SK-N-SH (cell line): ENCODE data around the gene TNNC1. TPM values are rescaled to one million over a fixed set of nuclear protein-coding genes. Genes with fewer than 3 reads are reported as not detected.

Source experiments
- CTCF ChIA-PET: fragments of 300-600, 350-600 bp; formaldehyde crosslinking; extraction: SDS; loops from one replicate; lab custom pipeline; 2021; lab: Yijun Ruan, JAX
- POLR2A ChIA-PET: fragments of 350-600 bp; sonication (Branson Sonifier 250); formaldehyde crosslinking; extraction: SDS; loops from one replicate; lab custom pipeline; 2020; ENCODE audit warnings: antibody characterized with exemption, inconsistent platforms; lab: Yijun Ruan, JAX
- DNase-seq: peaks from one replicate; pipeline ENCODE4 v3.0.0; 2012
- H2AFZ ChIP-seq: fragments of 200-600 bp; sonication (generic); 2 replicates; pipeline ENCODE4 v1.8.1; 2016; ENCODE audit warnings: antibody characterized with exemption, mild to moderate bottlenecking, low read depth
- H3F3A ChIP-seq: fragments of 200-600 bp; sonication (generic); replicated peaks from 2 replicates; pipeline ENCODE3; 2016; ENCODE audit warnings: antibody characterized with exemption, mild to moderate bottlenecking; ENCODE audit not compliant: insufficient read depth
- H3K27ac ChIP-seq, 2 experiments: fragments of 200-500 bp in 1 of 2; fragments of 200-600 bp in 1 of 2; sonication (Bioruptor generic) in 1 of 2; sonication (generic), shearing (Covaris generic) in 1 of 2; 2 replicates each; pipeline versions ENCODE4 v1.5.1 to v1.6.1; 2014 to 2016; ENCODE audit warnings: low read depth in 2 of 2, inconsistent platforms in 1 of 2, low read length in 1 of 2, mild to moderate bottlenecking in 1 of 2, mixed read lengths in 1 of 2
- H3K27me3 ChIP-seq: fragments of 200-600 bp; sonication (generic), shearing (Covaris generic); 2 replicates; pipeline ENCODE4 v1.6.1; 2016; ENCODE audit warnings: mixed run types; ENCODE audit not compliant: insufficient read depth
- H3K36me3 ChIP-seq, 2 experiments: fragments of 200-500 bp in 1 of 2; fragments of 200-600 bp in 1 of 2; sonication (Bioruptor generic) in 1 of 2; sonication (generic) in 1 of 2; replicated peaks in 1 of 2; 2 replicates each; pipeline versions ENCODE3 to v1.5.1; 2014 to 2016; ENCODE audit warnings: low read length in 1 of 2, mild to moderate bottlenecking in 1 of 2; ENCODE audit not compliant: insufficient read depth in 2 of 2, control insufficient read depth in 1 of 2
- H3K4me1 ChIP-seq, 2 experiments: fragments of 200-500 bp in 1 of 2; fragments of 200-600 bp in 1 of 2; sonication (Bioruptor generic) in 1 of 2; sonication (generic), shearing (Covaris generic) in 1 of 2; 2 replicates each; pipeline versions ENCODE4 v1.5.1 to v1.6.1; 2014 to 2016; ENCODE audit warnings: low read depth in 1 of 2, low read length in 1 of 2, mixed run types in 1 of 2; ENCODE audit not compliant: insufficient read depth in 2 of 2, control insufficient read depth in 1 of 2
- H3K4me2 ChIP-seq: fragments of 200-600 bp; sonication (generic), shearing (Covaris generic); 2 replicates; pipeline ENCODE4 v1.6.1; 2017; ENCODE audit warnings: mixed run types
- H3K4me3 ChIP-seq, 2 experiments: fragments of 200-500 bp in 1 of 2; fragments of 200-600 bp in 1 of 2; sonication (Bioruptor generic) in 1 of 2; sonication (generic), shearing (Covaris generic) in 1 of 2; 2 replicates each; pipeline versions ENCODE4 v1.5.1 to v1.8.1; 2014 to 2016; ENCODE audit warnings: low read depth in 2 of 2, inconsistent platforms in 1 of 2, low read length in 1 of 2, mild to moderate bottlenecking in 1 of 2, mixed read lengths in 1 of 2, moderate library complexity in 1 of 2
- H3K79me2 ChIP-seq: fragments of 200-600 bp; sonication (generic); 2 replicates; pipeline ENCODE4 v1.8.1; 2017; ENCODE audit warnings: mild to moderate bottlenecking; ENCODE audit not compliant: insufficient read depth
- H3K9ac ChIP-seq: fragments of 200-600 bp; sonication (generic); 2 replicates; pipeline ENCODE4 v1.6.1; 2017; ENCODE audit warnings: mixed run types
- H3K9me2 ChIP-seq: fragments of 200-600 bp; sonication (generic); 2 replicates; pipeline ENCODE4 v1.6.1; 2017; ENCODE audit warnings: mixed run types
- H3K9me3 ChIP-seq: fragments of 200-600 bp; sonication (generic); 2 replicates; pipeline ENCODE4 v1.6.1; 2017; ENCODE audit warnings: mixed run types, mild to moderate bottlenecking, moderate library complexity
- H4K20me1 ChIP-seq: fragments of 200-600 bp; sonication (generic); 2 replicates; pipeline ENCODE4 v1.6.1; 2017; ENCODE audit warnings: mild to moderate bottlenecking, mixed run types; ENCODE audit not compliant: insufficient read depth
- CHD2 ChIP-seq: fragments of 150-350 bp; IDR thresholded peaks from 2 replicates; pipeline ENCODE4 v1.6.1; 2018; ENCODE audit warnings: low read length; ENCODE audit not compliant: partially characterized antibody
- EP300 ChIP-seq, 2 experiments: IDR thresholded peaks; 2 replicates each; pipeline versions ENCODE4 v1.4.0 to v1.6.1; 2012; ENCODE audit warnings: borderline replicate concordance in 1 of 2, low read depth in 1 of 2, low read length in 1 of 2
- EZH2phosphoT487 ChIP-seq: fragments of 200-600 bp; sonication (generic); IDR thresholded peaks from 2 replicates; pipeline ENCODE4 v1.6.1; 2017; ENCODE audit warnings: low read depth, mixed run types, mild to moderate bottlenecking, antibody characterized with exemption, moderate library complexity, borderline replicate concordance
- FOSL2 ChIP-seq: IDR thresholded peaks from 2 replicates; pipeline ENCODE4 v1.4.0; 2012; ENCODE audit warnings: low read depth, mild to moderate bottlenecking, moderate library complexity, borderline replicate concordance
- GABPA ChIP-seq: IDR thresholded peaks from 2 replicates; pipeline ENCODE4 v1.4.0; 2012; ENCODE audit warnings: low read depth, mild to moderate bottlenecking
- JUND ChIP-seq: IDR thresholded peaks from 2 replicates; pipeline ENCODE4 v1.4.0; 2012
- MEF2A ChIP-seq: IDR thresholded peaks from 2 replicates; pipeline ENCODE4 v1.4.0; 2012; ENCODE audit warnings: low read depth, borderline replicate concordance
- NRF1 ChIP-seq: IDR thresholded peaks from 2 replicates; pipeline ENCODE4 v1.6.1; 2012; ENCODE audit warnings: low read depth, mild to moderate bottlenecking, low read length
- POLR2AphosphoS5 ChIP-seq: IDR thresholded peaks from 2 replicates; pipeline ENCODE4 v1.6.1; 2012; ENCODE audit warnings: low read depth, low read length
- RCOR1 ChIP-seq: fragments of 150-350 bp; IDR thresholded peaks from 2 replicates; pipeline ENCODE4 v1.6.1; 2017; ENCODE audit warnings: antibody characterized with exemption, low read length
- RXRA ChIP-seq: IDR thresholded peaks from 2 replicates; pipeline ENCODE4 v1.4.0; 2012; ENCODE audit warnings: low read depth, mild to moderate bottlenecking, borderline replicate concordance
- SIN3A ChIP-seq: IDR thresholded peaks from 2 replicates; pipeline ENCODE4 v1.6.1; 2012; ENCODE audit warnings: low read depth, mild to moderate bottlenecking, low read length, moderate library complexity, borderline replicate concordance
- TAF1 ChIP-seq: IDR thresholded peaks from 2 replicates; pipeline ENCODE4 v1.6.1; 2012; ENCODE audit warnings: low read depth, mild to moderate bottlenecking, low read length, moderate library complexity, borderline replicate concordance
- TEAD4 ChIP-seq: IDR thresholded peaks from 2 replicates; pipeline ENCODE4 v1.4.0; 2012; ENCODE audit warnings: mild to moderate bottlenecking, borderline replicate concordance; ENCODE audit not compliant: insufficient read depth
- WGBS: methylation state at CpG from one replicate; pipeline ENCODE4 v1.1.6; 2017; ENCODE audit warnings: low lambda C conversion rate; 5-methylcytosine and 5-hydroxymethylcytosine counted together
- polyA plus RNA-seq, 3 experiments: library from polyadenylated mRNA; depleted of rRNA; stranded (reverse); fragments of >200 nt; gene quantifications; 2 replicates each; pipeline ENCODE4 v1.2.3, GENCODE V29; 2012
- TF ChIP-seq, protein P1 (sequence below): IDR thresholded peaks from 2 replicates; pipeline ENCODE4 v1.4.0; 2012; ENCODE audit warnings: low read depth, borderline replicate concordance
- TF ChIP-seq, protein P2 (sequence below): fragments of 200-600 bp; sonication (generic); IDR thresholded peaks from 2 replicates; pipeline ENCODE4 v1.6.1; 2017; ENCODE audit warnings: antibody characterized with exemption, mild to moderate bottlenecking, moderate library complexity
- TF ChIP-seq, protein P3 (sequence below): fragments of 150-350 bp; IDR thresholded peaks from 2 replicates; pipeline ENCODE4 v1.6.1; 2017; ENCODE audit warnings: antibody characterized with exemption, low read length, low read depth, borderline replicate concordance
- TF ChIP-seq, protein P4 (sequence below): fragments of 150-350 bp; IDR thresholded peaks from 2 replicates; pipeline ENCODE4 v1.6.1; 2016; ENCODE audit warnings: mild to moderate bottlenecking, low read depth, low read length

Gene TNNC1
- polyA plus RNA-seq, 1 of the 3 experiments (the other 2 are of a cell fraction), result 2.6 TPM

DNA sequence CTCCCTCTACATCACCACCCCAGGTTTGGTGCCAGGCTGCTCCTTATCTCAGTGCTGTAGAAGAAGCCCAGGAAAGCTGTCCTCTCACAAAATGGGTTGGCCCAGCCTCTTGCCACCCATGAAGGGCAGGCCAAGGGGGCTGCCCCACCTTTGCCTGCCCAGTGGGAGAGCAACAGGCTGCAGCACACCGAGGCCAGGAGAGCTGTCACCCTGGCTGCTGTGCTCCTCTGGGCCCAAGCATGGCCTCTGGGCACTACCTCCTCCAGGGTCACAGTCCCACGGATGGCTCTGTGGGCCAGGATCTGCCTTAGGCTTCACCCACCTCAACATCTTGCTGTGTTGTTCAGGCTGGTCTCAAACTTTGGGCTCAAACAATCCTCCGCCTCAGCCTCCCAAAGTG is 34.9 kb upstream of the TNNC1 start:
- Histone ChIP-seq H3K4me2 (no peak overlapping the region), H3K9me3 (no peaks in the 10 kb centered on the region), H3K9ac (no peak overlapping the region), H3K9me2 (no peaks in the 10 kb centered on the region), H3K4me1 (peaks cover 3 to 13% of the 10 kb centered on the region in 2 experiments; a peak in 2 of 4 replicates), H3K79me2 (no peaks in the 10 kb centered on the region), H3K4me3 (no peak overlapping the region), H3K27me3 (no peaks in the 10 kb centered on the region), H3K36me3 (peaks cover 14 to 61% of the 10 kb centered on the region in 2 experiments), H4K20me1 (no peaks in the 10 kb centered on the region), H3K27ac (no peak overlapping the region), H3F3A (no peaks in the 10 kb centered on the region), H2AFZ (no peak overlapping the region)
- ChIA-PET CTCF (interaction anchor here (4.6 kb wide), 1 partner anchor 17 kb away, joined by 24 read pairs; no protein-coding TSS in a partner anchor), POLR2A (interaction anchor here (1.0 to 2.3 kb wide), 2 partner anchors 9 to 38 kb away, joined by 5 to 8 read pairs; no protein-coding TSS in a partner anchor)
- TF ChIP-seq, protein P1, sequence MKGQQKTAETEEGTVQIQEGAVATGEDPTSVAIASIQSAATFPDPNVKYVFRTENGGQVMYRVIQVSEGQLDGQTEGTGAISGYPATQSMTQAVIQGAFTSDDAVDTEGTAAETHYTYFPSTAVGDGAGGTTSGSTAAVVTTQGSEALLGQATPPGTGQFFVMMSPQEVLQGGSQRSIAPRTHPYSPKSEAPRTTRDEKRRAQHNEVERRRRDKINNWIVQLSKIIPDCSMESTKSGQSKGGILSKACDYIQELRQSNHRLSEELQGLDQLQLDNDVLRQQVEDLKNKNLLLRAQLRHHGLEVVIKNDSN, result no peak
- TF ChIP-seq, protein P2, sequence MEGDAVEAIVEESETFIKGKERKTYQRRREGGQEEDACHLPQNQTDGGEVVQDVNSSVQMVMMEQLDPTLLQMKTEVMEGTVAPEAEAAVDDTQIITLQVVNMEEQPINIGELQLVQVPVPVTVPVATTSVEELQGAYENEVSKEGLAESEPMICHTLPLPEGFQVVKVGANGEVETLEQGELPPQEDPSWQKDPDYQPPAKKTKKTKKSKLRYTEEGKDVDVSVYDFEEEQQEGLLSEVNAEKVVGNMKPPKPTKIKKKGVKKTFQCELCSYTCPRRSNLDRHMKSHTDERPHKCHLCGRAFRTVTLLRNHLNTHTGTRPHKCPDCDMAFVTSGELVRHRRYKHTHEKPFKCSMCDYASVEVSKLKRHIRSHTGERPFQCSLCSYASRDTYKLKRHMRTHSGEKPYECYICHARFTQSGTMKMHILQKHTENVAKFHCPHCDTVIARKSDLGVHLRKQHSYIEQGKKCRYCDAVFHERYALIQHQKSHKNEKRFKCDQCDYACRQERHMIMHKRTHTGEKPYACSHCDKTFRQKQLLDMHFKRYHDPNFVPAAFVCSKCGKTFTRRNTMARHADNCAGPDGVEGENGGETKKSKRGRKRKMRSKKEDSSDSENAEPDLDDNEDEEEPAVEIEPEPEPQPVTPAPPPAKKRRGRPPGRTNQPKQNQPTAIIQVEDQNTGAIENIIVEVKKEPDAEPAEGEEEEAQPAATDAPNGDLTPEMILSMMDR, result no peak
- TF ChIP-seq, protein P3, sequence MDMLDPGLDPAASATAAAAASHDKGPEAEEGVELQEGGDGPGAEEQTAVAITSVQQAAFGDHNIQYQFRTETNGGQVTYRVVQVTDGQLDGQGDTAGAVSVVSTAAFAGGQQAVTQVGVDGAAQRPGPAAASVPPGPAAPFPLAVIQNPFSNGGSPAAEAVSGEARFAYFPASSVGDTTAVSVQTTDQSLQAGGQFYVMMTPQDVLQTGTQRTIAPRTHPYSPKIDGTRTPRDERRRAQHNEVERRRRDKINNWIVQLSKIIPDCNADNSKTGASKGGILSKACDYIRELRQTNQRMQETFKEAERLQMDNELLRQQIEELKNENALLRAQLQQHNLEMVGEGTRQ, result no peak
- TF ChIP-seq TAF1 (no peak), CHD2 (no peak), NRF1 (no peak), EP300 (IDR thresholded peaks at IDR 0.05; ENCODE audit: borderline replicate concordance in 1 of 2, low read depth in 1 of 2, low read length in 1 of 2) (no peak), FOSL2 (no peak), MEF2A (no peak), EZH2phosphoT487 (no peak), RCOR1 (no peak), GABPA (no peak), JUND (no peak), SIN3A (no peak), TEAD4 (no peak), RXRA (no peak), POLR2AphosphoS5 (no peak)
- TF ChIP-seq, protein P4, sequence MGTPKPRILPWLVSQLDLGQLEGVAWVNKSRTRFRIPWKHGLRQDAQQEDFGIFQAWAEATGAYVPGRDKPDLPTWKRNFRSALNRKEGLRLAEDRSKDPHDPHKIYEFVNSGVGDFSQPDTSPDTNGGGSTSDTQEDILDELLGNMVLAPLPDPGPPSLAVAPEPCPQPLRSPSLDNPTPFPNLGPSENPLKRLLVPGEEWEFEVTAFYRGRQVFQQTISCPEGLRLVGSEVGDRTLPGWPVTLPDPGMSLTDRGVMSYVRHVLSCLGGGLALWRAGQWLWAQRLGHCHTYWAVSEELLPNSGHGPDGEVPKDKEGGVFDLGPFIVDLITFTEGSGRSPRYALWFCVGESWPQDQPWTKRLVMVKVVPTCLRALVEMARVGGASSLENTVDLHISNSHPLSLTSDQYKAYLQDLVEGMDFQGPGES, result no peak
- DNase-seq, result no peak
- WGBS, result 80% methylated on average over 2 of the region's 3 CpGs
